ENCODE measurements around the gene TCEANC.

DNA sequence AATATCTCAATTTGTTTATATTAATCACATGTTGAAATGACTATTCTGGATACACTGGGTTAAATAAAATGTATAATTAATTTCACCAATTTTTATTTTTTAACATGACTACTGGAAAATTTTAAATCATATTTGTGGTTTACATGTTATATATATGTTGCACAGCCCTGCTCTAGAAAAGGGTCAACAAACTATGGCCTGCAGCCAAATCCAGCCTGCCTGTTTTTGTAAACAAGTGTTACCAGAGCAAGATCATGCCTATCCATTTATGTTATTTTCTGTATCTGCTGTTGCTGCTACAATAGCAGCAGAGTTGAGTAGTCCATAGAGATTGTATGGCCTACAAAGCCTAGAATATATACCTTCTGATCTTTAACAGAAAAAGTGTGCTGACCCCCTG is 1.2 kb downstream of the TCEANC start:
- TF ChIP-seq CTCF (tag by site-specific recombination; IDR thresholded peaks at IDR 0.05) = no peak
- TF ChIP-seq REST (tag by site-specific recombination; IDR thresholded peaks at IDR 0.05) = no peak
- TF ChIP-seq ZNF174 (tag by site-specific recombination; IDR thresholded peaks at IDR 0.05) = no peak
- TF ChIP-seq PRDM2 (tag by site-specific recombination; IDR thresholded peaks at IDR 0.05; ENCODE audit: borderline replicate concordance) = no peak
